Osteoblast (primary cell): ENCODE data around the gene ABCD4. TPM values are rescaled to one million over a fixed set of nuclear protein-coding genes. Genes with fewer than 3 reads are reported as not detected.

Experiments
- DNase-seq: peaks from one replicate; pipeline ENCODE4 v3.0.0; 2011; ENCODE audit warnings: low spot score, mixed read lengths; ENCODE audit not compliant: insufficient read length; ENCODE audit errors: missing footprints
- H2AFZ ChIP-seq: 2 replicates; pipeline ENCODE4 v1.6.0; 2011; ENCODE audit warnings: mild to moderate bottlenecking, low read length
- H3K27ac ChIP-seq: 2 replicates; pipeline ENCODE4 v1.5.1; 2011; ENCODE audit warnings: mild to moderate bottlenecking, low read depth, low read length, moderate library complexity
- H3K27me3 ChIP-seq: 2 replicates; pipeline ENCODE4 v1.6.0; 2012; ENCODE audit warnings: mild to moderate bottlenecking, control low read depth, inconsistent platforms, low read length, moderate library complexity; ENCODE audit not compliant: insufficient read depth
- H3K36me3 ChIP-seq: 2 replicates; pipeline ENCODE4 v1.5.1; 2011; ENCODE audit warnings: mild to moderate bottlenecking, low read length, control low read depth, moderate library complexity; ENCODE audit not compliant: insufficient read depth
- H3K4me1 ChIP-seq: 2 replicates; pipeline ENCODE4 v1.5.1; 2011; ENCODE audit warnings: mild to moderate bottlenecking, low read length, control low read depth, moderate library complexity; ENCODE audit not compliant: insufficient read depth
- H3K4me2 ChIP-seq: 2 replicates; pipeline ENCODE4 v1.6.0; 2011; ENCODE audit warnings: mild to moderate bottlenecking, low read length; ENCODE audit not compliant: insufficient read depth
- H3K4me3 ChIP-seq: fragments of 200-600 bp; sonication (generic); 3 replicates; pipeline ENCODE4 v1.5.1; 2012; ENCODE audit warnings: mild to moderate bottlenecking, low read length, inconsistent platforms; ENCODE audit not compliant: insufficient read depth
- H3K79me2 ChIP-seq: 2 replicates; pipeline ENCODE4 v1.6.0; 2012; ENCODE audit warnings: mild to moderate bottlenecking, low read length, control low read depth, inconsistent platforms; ENCODE audit not compliant: insufficient read depth
- H3K9me3 ChIP-seq: 2 replicates; pipeline ENCODE4 v1.5.1; 2011; ENCODE audit warnings: low read depth, low read length, control low read depth
- H4K20me1 ChIP-seq: 2 replicates; pipeline ENCODE4 v1.6.0; 2012; ENCODE audit warnings: mild to moderate bottlenecking, low read length, control low read depth; ENCODE audit not compliant: insufficient read depth
- CTCF ChIP-seq: IDR thresholded peaks from 2 replicates; pipeline ENCODE4 v1.5.1; 2011; ENCODE audit warnings: mild to moderate bottlenecking, low read depth, low read length, moderate library complexity; ENCODE audit errors: extremely low read depth
- total RNA-seq: library from RNA; depleted of rRNA; stranded (reverse); fragments of >200 nt; gene quantifications from 2 replicates; pipeline ENCODE4 v1.2.3, GENCODE V29; 2012

Gene ABCD4
- total RNA-seq, 1 donor = 38.7 TPM

GRCh38 chr14:74243051-74243450 is 59.7 kb downstream of the ABCD4 start:
- H3K4me3 ChIP-seq = no peak overlapping the region
- H3K4me1 ChIP-seq = no peaks in the 10 kb centered on the region
- no peak for TF ChIP-seq CTCF
- no peaks in the 10 kb centered on the region for H3K9me3 ChIP-seq
- no peaks in the 10 kb centered on the region for H3K79me2 ChIP-seq
- no peak overlapping the region for H3K27ac ChIP-seq
- H3K27me3 ChIP-seq = peaks cover 94% of the 10 kb centered on the region
- no peaks in the 10 kb centered on the region for H3K36me3 ChIP-seq
- no peak overlapping the region for H2AFZ ChIP-seq
- H4K20me1 ChIP-seq = peaks cover 2% of the 10 kb centered on the region
- DNase-seq = peak; percentile 73
- no peak overlapping the region for H3K4me2 ChIP-seq

DNA sequence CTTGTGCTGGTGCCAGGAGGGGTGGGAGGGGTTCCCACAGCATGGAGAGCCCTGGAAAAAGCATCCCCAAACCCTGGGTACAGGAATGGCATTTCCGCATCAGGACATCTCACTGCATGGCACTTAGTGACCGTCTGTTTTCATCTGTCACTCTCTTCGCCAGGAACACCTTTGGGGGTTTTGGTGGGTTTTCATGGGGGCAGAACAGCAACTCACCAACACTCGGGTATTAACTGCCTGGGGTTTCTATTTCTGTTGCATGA is 60.0 kb downstream of the ABCD4 start:
- no peaks in the 10 kb centered on the region for H3K36me3 ChIP-seq
- no peak overlapping the region for H2AFZ ChIP-seq
- peaks cover 5% of the 10 kb centered on the region for H4K20me1 ChIP-seq
- no peak for DNase-seq
- no peak overlapping the region for H3K27ac ChIP-seq
- no peaks in the 10 kb centered on the region for H3K4me1 ChIP-seq
- TF ChIP-seq CTCF = no peak
- H3K79me2 ChIP-seq = no peaks in the 10 kb centered on the region
- H3K9me3 ChIP-seq = no peaks in the 10 kb centered on the region
- no peak overlapping the region for H3K4me3 ChIP-seq
- H3K4me2 ChIP-seq = no peak overlapping the region
- peaks cover 97% of the 10 kb centered on the region for H3K27me3 ChIP-seq

DNA sequence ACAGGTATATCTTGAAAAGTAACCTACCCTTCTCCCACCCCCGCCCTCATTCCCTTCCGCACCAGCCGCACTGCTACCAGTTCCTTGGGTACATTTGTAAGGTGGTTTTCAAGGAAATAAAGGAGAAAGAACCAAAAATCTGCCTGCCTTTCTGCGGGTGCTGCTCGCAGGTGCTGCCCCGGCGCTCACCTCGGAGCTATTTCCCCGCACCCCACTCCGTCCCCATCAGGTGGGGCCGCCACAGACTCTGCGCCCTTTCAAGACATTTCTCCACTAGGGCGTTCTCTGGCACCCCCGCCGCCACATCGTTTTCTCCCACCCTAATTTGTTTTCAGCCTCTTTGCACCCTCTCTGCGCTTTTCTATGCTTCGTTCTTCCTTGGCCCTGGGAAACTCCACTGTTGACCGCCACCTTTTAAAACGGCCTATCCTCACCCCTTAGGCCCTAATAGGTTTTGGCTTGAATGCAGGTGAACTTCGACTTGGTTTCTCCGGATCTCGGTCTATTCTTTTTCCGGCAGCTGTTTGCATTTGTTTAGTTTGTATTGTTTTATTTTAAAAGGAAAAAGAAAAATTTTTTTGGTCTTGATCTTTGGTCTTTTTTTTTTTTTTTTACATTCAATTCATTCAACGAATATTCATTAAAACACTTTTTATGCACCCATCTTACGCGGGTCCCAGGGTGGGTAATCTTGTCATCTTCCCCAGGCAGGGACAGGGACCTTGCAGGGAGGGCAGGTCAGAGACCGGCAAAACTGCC is 60.5 kb downstream of the ABCD4 start:
- DNase-seq = peak; percentile 50
- H3K27me3 ChIP-seq = peaks cover 98% of the 10 kb centered on the region
- no peaks in the 10 kb centered on the region for H3K79me2 ChIP-seq
- no peaks in the 10 kb centered on the region for H3K9me3 ChIP-seq
- no peak overlapping the region for H3K4me2 ChIP-seq
- no peak overlapping the region for H2AFZ ChIP-seq
- peaks cover 7% of the 10 kb centered on the region for H4K20me1 ChIP-seq
- H3K4me3 ChIP-seq = no peak overlapping the region
- H3K36me3 ChIP-seq = no peaks in the 10 kb centered on the region
- no peak overlapping the region for H3K27ac ChIP-seq
- H3K4me1 ChIP-seq = no peaks in the 10 kb centered on the region
- no peak for TF ChIP-seq CTCF

- peaks cover 7% of the 10 kb centered on the region for H4K20me1 ChIP-seq
- no peaks in the 10 kb centered on the region for H3K79me2 ChIP-seq
- no peak overlapping the region for H3K4me2 ChIP-seq
- no peaks in the 10 kb centered on the region for H3K4me1 ChIP-seq
- H3K9me3 ChIP-seq = no peaks in the 10 kb centered on the region
- DNase-seq = peak; percentile 72
- H2AFZ ChIP-seq = no peak overlapping the region
- H3K27me3 ChIP-seq = peaks cover 94% of the 10 kb centered on the region
- no peak overlapping the region for H3K27ac ChIP-seq
- H3K36me3 ChIP-seq = no peaks in the 10 kb centered on the region
- H3K4me3 ChIP-seq = no peak overlapping the region
- TF ChIP-seq CTCF = no peak
These were observed 61.1 kb downstream of the ABCD4 start for GRCh38 chr14:74241652-74242017.
